ENCODE results near the gene RNF151. TPM values are rescaled to one million over a fixed set of nuclear protein-coding genes. Genes with fewer than 3 reads are reported as not detected.
A peak's percentile ranks its signal among the peaks of the same experiment; 100 is the strongest.

The RNF151 gene
- total and polyA plus RNA-seq, 2 of the 13 experiments (the other 11 are each of a cell fraction or from before 2014, with no cell fraction given) = not detected

- TF ChIP-seq, protein P1, sequence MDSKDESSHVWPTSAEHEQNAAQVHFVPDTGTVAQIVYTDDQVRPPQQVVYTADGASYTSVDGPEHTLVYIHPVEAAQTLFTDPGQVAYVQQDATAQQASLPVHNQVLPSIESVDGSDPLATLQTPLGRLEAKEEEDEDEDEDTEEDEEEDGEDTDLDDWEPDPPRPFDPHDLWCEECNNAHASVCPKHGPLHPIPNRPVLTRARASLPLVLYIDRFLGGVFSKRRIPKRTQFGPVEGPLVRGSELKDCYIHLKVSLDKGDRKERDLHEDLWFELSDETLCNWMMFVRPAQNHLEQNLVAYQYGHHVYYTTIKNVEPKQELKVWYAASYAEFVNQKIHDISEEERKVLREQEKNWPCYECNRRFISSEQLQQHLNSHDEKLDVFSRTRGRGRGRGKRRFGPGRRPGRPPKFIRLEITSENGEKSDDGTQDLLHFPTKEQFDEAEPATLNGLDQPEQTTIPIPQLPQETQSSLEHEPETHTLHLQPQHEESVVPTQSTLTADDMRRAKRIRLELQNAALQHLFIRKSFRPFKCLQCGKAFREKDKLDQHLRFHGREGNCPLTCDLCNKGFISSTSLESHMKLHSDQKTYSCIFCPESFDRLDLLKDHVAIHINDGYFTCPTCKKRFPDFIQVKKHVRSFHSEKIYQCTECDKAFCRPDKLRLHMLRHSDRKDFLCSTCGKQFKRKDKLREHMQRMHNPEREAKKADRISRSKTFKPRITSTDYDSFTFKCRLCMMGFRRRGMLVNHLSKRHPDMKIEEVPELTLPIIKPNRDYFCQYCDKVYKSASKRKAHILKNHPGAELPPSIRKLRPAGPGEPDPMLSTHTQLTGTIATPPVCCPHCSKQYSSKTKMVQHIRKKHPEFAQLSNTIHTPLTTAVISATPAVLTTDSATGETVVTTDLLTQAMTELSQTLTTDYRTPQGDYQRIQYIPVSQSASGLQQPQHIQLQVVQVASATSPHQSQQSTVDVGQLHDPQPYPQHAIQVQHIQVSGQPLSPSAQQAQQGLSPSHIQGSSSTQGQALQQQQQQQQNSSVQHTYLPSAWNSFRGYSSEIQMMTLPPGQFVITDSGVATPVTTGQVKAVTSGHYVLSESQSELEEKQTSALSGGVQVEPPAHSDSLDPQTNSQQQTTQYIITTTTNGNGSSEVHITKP (CRISPR knock-in tag; IDR thresholded peaks at IDR 0.05; ENCODE audit: low read depth) = 0 out of 2 replicates have a peak, but pooled peaks have one; percentile 23
- TF ChIP-seq FOXM1 (CRISPR knock-in tag; IDR thresholded peaks at IDR 0.05) = no peak
- no peak for TF ChIP-seq ZMYM2 (CRISPR knock-in tag; IDR thresholded peaks at IDR 0.05)
- TF ChIP-seq SIN3B (IDR thresholded peaks at IDR 0.05; ENCODE audit: low read length) = no peak
- no peak for TF ChIP-seq REPIN1 (CRISPR knock-in tag; IDR thresholded peaks at IDR 0.05; ENCODE audit: borderline replicate concordance, low read depth)
- TF ChIP-seq DMAP1 (CRISPR knock-in tag; IDR thresholded peaks at IDR 0.05) = no peak; the same call in 1 of the 2 replicates
- TF ChIP-seq, protein P2, sequence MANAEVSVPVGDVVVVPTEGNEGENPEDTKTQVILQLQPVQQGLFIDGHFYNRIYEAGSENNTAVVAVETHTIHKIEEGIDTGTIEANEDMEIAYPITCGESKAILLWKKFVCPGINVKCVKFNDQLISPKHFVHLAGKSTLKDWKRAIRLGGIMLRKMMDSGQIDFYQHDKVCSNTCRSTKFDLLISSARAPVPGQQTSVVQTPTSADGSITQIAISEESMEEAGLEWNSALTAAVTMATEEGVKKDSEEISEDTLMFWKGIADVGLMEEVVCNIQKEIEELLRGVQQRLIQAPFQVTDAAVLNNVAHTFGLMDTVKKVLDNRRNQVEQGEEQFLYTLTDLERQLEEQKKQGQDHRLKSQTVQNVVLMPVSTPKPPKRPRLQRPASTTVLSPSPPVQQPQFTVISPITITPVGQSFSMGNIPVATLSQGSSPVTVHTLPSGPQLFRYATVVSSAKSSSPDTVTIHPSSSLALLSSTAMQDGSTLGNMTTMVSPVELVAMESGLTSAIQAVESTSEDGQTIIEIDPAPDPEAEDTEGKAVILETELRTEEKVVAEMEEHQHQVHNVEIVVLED (CRISPR knock-in tag; IDR thresholded peaks at IDR 0.05; ENCODE audit: borderline replicate concordance) = no peak
- no peak for TF ChIP-seq BHLHE40 (IDR thresholded peaks at IDR 0.05; ENCODE audit: low read length)
- 0 out of 2 replicates have a peak, but pooled peaks have one; percentile 38 for TF ChIP-seq ZNF232 (CRISPR knock-in tag; IDR thresholded peaks at IDR 0.05; ENCODE audit: borderline replicate concordance)
- no peak for TF ChIP-seq RBM22 (optimal IDR thresholded peaks at IDR 0.05; ENCODE audit: low read length)
- TF ChIP-seq, protein P3, sequence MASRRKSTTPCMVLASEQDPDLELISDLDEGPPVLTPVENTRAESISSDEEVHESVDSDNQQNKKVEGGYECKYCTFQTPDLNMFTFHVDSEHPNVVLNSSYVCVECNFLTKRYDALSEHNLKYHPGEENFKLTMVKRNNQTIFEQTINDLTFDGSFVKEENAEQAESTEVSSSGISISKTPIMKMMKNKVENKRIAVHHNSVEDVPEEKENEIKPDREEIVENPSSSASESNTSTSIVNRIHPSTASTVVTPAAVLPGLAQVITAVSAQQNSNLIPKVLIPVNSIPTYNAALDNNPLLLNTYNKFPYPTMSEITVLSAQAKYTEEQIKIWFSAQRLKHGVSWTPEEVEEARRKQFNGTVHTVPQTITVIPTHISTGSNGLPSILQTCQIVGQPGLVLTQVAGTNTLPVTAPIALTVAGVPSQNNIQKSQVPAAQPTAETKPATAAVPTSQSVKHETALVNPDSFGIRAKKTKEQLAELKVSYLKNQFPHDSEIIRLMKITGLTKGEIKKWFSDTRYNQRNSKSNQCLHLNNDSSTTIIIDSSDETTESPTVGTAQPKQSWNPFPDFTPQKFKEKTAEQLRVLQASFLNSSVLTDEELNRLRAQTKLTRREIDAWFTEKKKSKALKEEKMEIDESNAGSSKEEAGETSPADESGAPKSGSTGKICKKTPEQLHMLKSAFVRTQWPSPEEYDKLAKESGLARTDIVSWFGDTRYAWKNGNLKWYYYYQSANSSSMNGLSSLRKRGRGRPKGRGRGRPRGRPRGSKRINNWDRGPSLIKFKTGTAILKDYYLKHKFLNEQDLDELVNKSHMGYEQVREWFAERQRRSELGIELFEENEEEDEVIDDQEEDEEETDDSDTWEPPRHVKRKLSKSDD (CRISPR knock-in tag; IDR thresholded peaks at IDR 0.05; ENCODE audit: low read depth) = no peak
- no peak for TF ChIP-seq ZNF446 (CRISPR knock-in tag; IDR thresholded peaks at IDR 0.05)
- no peak for TF ChIP-seq ZNF720 (CRISPR knock-in tag; IDR thresholded peaks at IDR 0.05)
- peak; percentile 31; the same call in 1 of the 2 replicates for TF ChIP-seq THAP9 (CRISPR knock-in tag; IDR thresholded peaks at IDR 0.05; ENCODE audit: borderline replicate concordance)
- no peak for TF ChIP-seq AHR (CRISPR knock-in tag; IDR thresholded peaks at IDR 0.05)
- no peak for TF ChIP-seq ZNF709 (CRISPR knock-in tag; IDR thresholded peaks at IDR 0.05)
- no peak for TF ChIP-seq ZNF747 (CRISPR knock-in tag; IDR thresholded peaks at IDR 0.05; ENCODE audit: borderline replicate concordance)
- TF ChIP-seq NBN (conservative IDR thresholded peaks at IDR 0.05) = no peak
- no peak for TF ChIP-seq RFX3 (CRISPR knock-in tag; IDR thresholded peaks at IDR 0.05)
Observed at GRCh38 chr16:2015117-2015946, 48.7 kb downstream of the RNF151 start (continued).

All from HepG2 (cell line).